Colonic mucosa (tissue), 4 donors: ENCODE data around the gene SPTB. TPM values are rescaled to one million over a fixed set of nuclear protein-coding genes. Genes with fewer than 3 reads are reported as not detected.
"Not testable (repeated sequence)": the region's sequence is repeated elsewhere in the genome, so short reads cannot be mapped to it uniquely, and the experiment has no call there.

Experiments
- DNase-seq: peaks from one replicate; pipeline ENCODE4 v3.0.0-alpha.2; 2020
- H3K27ac ChIP-seq: fragments of 200-600 bp; one replicate; pipeline ENCODE4 v1.8.0; 2021
- H3K27me3 ChIP-seq: fragments of 200-600 bp; one replicate; pipeline ENCODE4 v1.8.0; 2021
- H3K36me3 ChIP-seq: fragments of 200-600 bp; one replicate; pipeline ENCODE4 v1.8.0; 2021
- H3K4me1 ChIP-seq: fragments of 200-600 bp; one replicate; pipeline ENCODE4 v1.8.0; 2021; ENCODE audit warnings: mild to moderate bottlenecking
- H3K4me3 ChIP-seq: fragments of 200-600 bp; one replicate; pipeline ENCODE4 v1.8.0; 2021
- H3K9ac ChIP-seq, 2 donors: one replicate each; pipeline ENCODE4 v1.7.0; 2013; ENCODE audit warnings: control low read depth in 2 of 2, low read depth in 2 of 2, low read length in 2 of 2
- H3K9me3 ChIP-seq: fragments of 200-600 bp; one replicate; pipeline ENCODE4 v1.8.0; 2021
- CTCF ChIP-seq: fragments of 200-600 bp; IDR thresholded peaks from one replicate; pipeline ENCODE4 v1.8.0; 2022; ENCODE audit warnings: antibody characterized with exemption, mild to moderate bottlenecking
- intact Hi-C: fragments of 100-400 bp; cut with DNase I; formaldehyde crosslinking; loops from one replicate; pipeline ENCODE4 v1.14.1; 2022
- total RNA-seq, 2 donors: library from RNA; stranded (reverse); fragmentation: NEBNext Ultra II Directional in 1 of 2; extraction: Animal tissue kit (Norgen Biotek cat#: 25700) in 1 of 2; gene quantifications; one replicate each; pipeline ENCODE4 v1.2.1, GENCODE V29; 2021
- donor health status: healthy.
- donor health status: DM: no; HTN: no; CAD: no.
- donor health status: DM: no; HTN: no; CAD: no.

SPTB gene
- total RNA-seq, 2 donors from 2014 or later = 0.42 to 0.52 TPM

GRCh38 chr14:64806862-64807495 is 72.7 kb downstream of the SPTB start:
- no peak overlapping the region for H3K27ac ChIP-seq
- H3K9me3 ChIP-seq = no peaks in the 10 kb centered on the region

DNA sequence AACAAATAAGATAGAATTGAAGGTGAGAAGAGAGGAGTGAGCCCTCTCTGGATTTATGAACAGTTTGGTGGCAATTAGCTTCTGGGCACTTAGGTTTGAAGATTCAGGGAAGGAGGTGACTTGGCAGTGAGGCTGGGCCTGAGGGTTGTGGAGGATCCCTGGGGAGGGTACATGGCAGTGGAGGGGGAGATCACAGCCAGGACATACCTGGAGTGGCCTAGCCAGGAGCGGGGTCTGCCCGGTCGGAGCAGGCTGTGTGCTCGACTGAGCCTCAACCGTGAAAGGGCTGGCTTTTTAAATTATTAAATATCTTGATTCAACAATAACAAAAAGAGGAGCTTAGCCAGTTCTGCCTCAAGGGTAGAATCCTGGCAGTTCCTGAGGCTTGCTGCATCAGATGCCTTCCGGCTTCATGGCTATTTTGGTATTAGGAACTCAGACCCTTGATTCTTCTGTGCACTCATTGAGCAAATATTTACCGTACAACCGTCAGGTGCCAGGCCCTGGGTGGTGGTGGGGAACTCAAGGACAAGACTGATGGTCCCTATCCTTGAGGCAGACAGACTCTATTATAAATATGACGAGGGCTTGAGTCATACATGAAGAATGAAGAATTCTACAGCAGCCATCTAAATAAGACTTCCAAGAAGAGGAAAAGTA is 73.4 kb downstream of the SPTB start:
- TF ChIP-seq CTCF = no peak
- Histone ChIP-seq H3K4me1 (no peaks in the 10 kb centered on the region), H3K27ac (no peak overlapping the region), H3K4me3 (no peak overlapping the region), H3K9me3 (no peaks in the 10 kb centered on the region), H3K36me3 (no peaks in the 10 kb centered on the region), H3K9ac (no peak overlapping the region), H3K27me3 (no peaks in the 10 kb centered on the region)
- no peak for DNase-seq
- intact Hi-C loops = no loop called here

More at GRCh38 chr14:64806862-64807495, 72.7 kb downstream of the SPTB start:
- intact Hi-C loops = no loop called here
- no peaks in the 10 kb centered on the region for H3K27me3 ChIP-seq
- DNase-seq = no peak
- TF ChIP-seq CTCF = no peak
- H3K4me1 ChIP-seq = no peaks in the 10 kb centered on the region
- no peaks in the 10 kb centered on the region for H3K36me3 ChIP-seq
- H3K9ac ChIP-seq = no peak overlapping the region
- H3K4me3 ChIP-seq = no peak overlapping the region

DNA sequence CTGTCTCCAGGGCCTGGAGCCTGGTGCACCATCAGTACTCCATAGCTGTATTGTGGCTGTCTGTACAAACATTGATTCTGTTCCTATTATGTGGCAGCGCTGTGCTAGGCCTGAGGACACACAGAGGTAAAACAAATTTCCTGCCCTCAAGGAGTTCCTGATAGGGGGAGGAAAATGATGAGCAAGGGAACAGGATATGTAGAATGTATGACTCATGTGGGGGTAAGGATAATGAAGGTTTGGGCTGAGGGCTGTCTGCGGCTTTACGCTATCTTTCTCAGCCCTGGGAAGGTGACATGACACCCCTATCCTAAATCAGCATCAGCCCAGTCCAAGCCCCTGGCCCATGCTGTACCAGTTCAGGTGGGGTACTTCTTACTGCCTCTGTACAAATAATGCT is 74.1 kb downstream of the SPTB start:
- DNase-seq, H3K4me3 ChIP-seq, H3K27ac ChIP-seq, H3K9me3 ChIP-seq, H3K4me1 ChIP-seq, H3K9ac ChIP-seq, intact Hi-C loops, H3K36me3 ChIP-seq, H3K27me3 ChIP-seq: not testable (repeated sequence)

- Histone ChIP-seq H3K4me1 (no peaks in the 10 kb centered on the region), H3K4me3 (no peak overlapping the region), H3K36me3 (no peaks in the 10 kb centered on the region), H3K27ac (no peak overlapping the region), H3K9me3 (no peaks in the 10 kb centered on the region), H3K9ac (no peak overlapping the region), H3K27me3 (no peaks in the 10 kb centered on the region)
- intact Hi-C loops = no loop called here
- no peak for DNase-seq
- no peak for TF ChIP-seq CTCF
These were observed 74.9 kb downstream of the SPTB start for GRCh38 chr14:64804754-64805260.

- H3K9me3 ChIP-seq = no peaks in the 10 kb centered on the region
- no peaks in the 10 kb centered on the region for H3K4me1 ChIP-seq
- no peak overlapping the region for H3K4me3 ChIP-seq
- H3K9ac ChIP-seq = no peak overlapping the region
- no peak for DNase-seq
- no peak overlapping the region for H3K27ac ChIP-seq
- H3K36me3 ChIP-seq = no peaks in the 10 kb centered on the region
- no peaks in the 10 kb centered on the region for H3K27me3 ChIP-seq
- no peak for TF ChIP-seq CTCF
- intact Hi-C loops = no loop called here
These were observed 77.9 kb downstream of the SPTB start for GRCh38 chr14:64801800-64802199.

GRCh38 chr14:64801046-64801445 is 78.7 kb downstream of the SPTB start:
- no peak for TF ChIP-seq CTCF
- intact Hi-C loops = no loop called here
- no peaks in the 10 kb centered on the region for H3K9me3 ChIP-seq
- DNase-seq = no peak
- no peaks in the 10 kb centered on the region for H3K36me3 ChIP-seq
- H3K27me3 ChIP-seq = no peaks in the 10 kb centered on the region
- H3K4me1 ChIP-seq = no peaks in the 10 kb centered on the region
- no peak overlapping the region for H3K9ac ChIP-seq
- no peak overlapping the region for H3K4me3 ChIP-seq
- H3K27ac ChIP-seq = no peak overlapping the region
